ENCODE measurements around the gene CYP11A1. TPM values are rescaled to one million over a fixed set of nuclear protein-coding genes. Genes with fewer than 3 reads are reported as not detected.

CYP11A1 gene
- polyA plus RNA-seq, 2 of the 4 experiments (the other 2 are of a cell fraction) = 0.06 TPM; not detected in 1

GRCh38 chr15:74409225-74409624 lies 41.8 kb upstream of the CYP11A1 start:
- FAIRE-seq (no peak), ATAC-seq (no peak), DNase-seq (ENCODE audit: low read depth in 1 of 2, low spot score in 1 of 2) (no peak)
- CTCF ChIA-PET = interaction anchor here (1.2 to 2.5 kb wide), 3 partner anchors 8 to 30 kb away, joined by 4 to 16 read pairs (median 4); no protein-coding TSS in a partner anchor
- POLR2A ChIA-PET = no interaction called here
- TF ChIP-seq RFX5 (IDR thresholded peaks at IDR 0.05) = no peak
- TF ChIP-seq MAX (IDR thresholded peaks at IDR 0.05) = no peak
- TF ChIP-seq BHLHE40 (IDR thresholded peaks at IDR 0.05; ENCODE audit: low read depth, low read length) = no peak
- TF ChIP-seq NR3C1 (IDR thresholded peaks at IDR 0.05) = no peak
- no peak for TF ChIP-seq KDM1A (IDR thresholded peaks at IDR 0.05; ENCODE audit: low read depth)
- no peak for TF ChIP-seq EHMT2 (IDR thresholded peaks at IDR 0.05; ENCODE audit: low read depth)
- no peak for TF ChIP-seq SMC3 (IDR thresholded peaks at IDR 0.05)
- no peak for TF ChIP-seq CTCF (IDR thresholded peaks at IDR 0.05)
- H3K9me3 ChIP-seq = no peaks in the 10 kb centered on the region
- no peak overlapping the region for H3K4me2 ChIP-seq
- no peak overlapping the region for H3K4me3 ChIP-seq
- no peak overlapping the region for H3K27ac ChIP-seq
- 80% methylated on average over 4 of the region's 7 CpGs for WGBS (ENCODE audit: missing lambda C conversion rate)
- peaks cover 8% of the 10 kb centered on the region; the same call in 1 of the 3 replicates for H3K4me1 ChIP-seq

- DNase-seq (ENCODE audit: low read depth in 1 of 2, low spot score in 1 of 2) (no peak), FAIRE-seq (no peak), ATAC-seq (no peak)
- H3K4me1 ChIP-seq = peaks cover 8% of the 10 kb centered on the region; the same call in 1 of the 3 replicates
- ChIA-PET POLR2A (no interaction called here), CTCF (interaction anchor here (2.5 to 6.8 kb wide), 2 partner anchors 27 to 30 kb away, joined by 16 to 33 read pairs; no protein-coding TSS in a partner anchor)
- H3K27ac ChIP-seq = no peak overlapping the region
- TF ChIP-seq EHMT2 (IDR thresholded peaks at IDR 0.05; ENCODE audit: low read depth) = no peak
- TF ChIP-seq CHD4 (IDR thresholded peaks at IDR 0.05; ENCODE audit: borderline replicate concordance) = no peak
- no peak for TF ChIP-seq MYC (IDR thresholded peaks at IDR 0.05; ENCODE audit: borderline replicate concordance, low read length)
- TF ChIP-seq NFE2L2 (conservative IDR thresholded peaks at IDR 0.05; ENCODE audit: low read length) = no peak
- TF ChIP-seq REST (IDR thresholded peaks at IDR 0.05) = no peak
- TF ChIP-seq ZNF302 (CRISPR knock-in tag; IDR thresholded peaks at IDR 0.05) = no peak
- TF ChIP-seq USF2 (IDR thresholded peaks at IDR 0.05) = no peak
- no peak for TF ChIP-seq ELK1 (IDR thresholded peaks at IDR 0.05; ENCODE audit: low read depth, low read length)
- no peak for TF ChIP-seq KDM5A (IDR thresholded peaks at IDR 0.05)
- TF ChIP-seq RARB (CRISPR knock-in tag; IDR thresholded peaks at IDR 0.05) = no peak
- no peak for TF ChIP-seq MAFK (IDR thresholded peaks at IDR 0.05; ENCODE audit: partially characterized antibody)
- no peak for TF ChIP-seq TP53 (CRISPR knock-in tag; IDR thresholded peaks at IDR 0.05)
- no peak for TF ChIP-seq NR3C1 (IDR thresholded peaks at IDR 0.05)
- no peak for TF ChIP-seq ATOH8 (CRISPR knock-in tag; IDR thresholded peaks at IDR 0.05; ENCODE audit: low read depth)
- no peak for TF ChIP-seq HEYL (CRISPR knock-in tag; IDR thresholded peaks at IDR 0.05)
- no peak for TF ChIP-seq ZFP36 (IDR thresholded peaks at IDR 0.05; ENCODE audit: borderline replicate concordance, partially characterized antibody)
- no peak for TF ChIP-seq FOSB (CRISPR knock-in tag; IDR thresholded peaks at IDR 0.05)
- no peak for TF ChIP-seq KDM1A (IDR thresholded peaks at IDR 0.05; ENCODE audit: low read depth)
- no peak for TF ChIP-seq ZSCAN20 (CRISPR knock-in tag; IDR thresholded peaks at IDR 0.05)
- H3K9me3 ChIP-seq = no peaks in the 10 kb centered on the region
- no peak overlapping the region for H3K4me3 ChIP-seq
- 86% methylated on average over 3 of the region's 7 CpGs for WGBS (ENCODE audit: missing lambda C conversion rate)
- no peak overlapping the region for H3K4me2 ChIP-seq
Measured at GRCh38 chr15:74408815-74409214, 41.4 kb upstream of the CYP11A1 start.
